Measurements from ENCODE around the gene NDUFA1.
"Not testable (repeated sequence)": the region's sequence is repeated elsewhere in the genome, so short reads cannot be mapped to it uniquely, and the experiment has no call there.

Gene NDUFA1

DNA sequence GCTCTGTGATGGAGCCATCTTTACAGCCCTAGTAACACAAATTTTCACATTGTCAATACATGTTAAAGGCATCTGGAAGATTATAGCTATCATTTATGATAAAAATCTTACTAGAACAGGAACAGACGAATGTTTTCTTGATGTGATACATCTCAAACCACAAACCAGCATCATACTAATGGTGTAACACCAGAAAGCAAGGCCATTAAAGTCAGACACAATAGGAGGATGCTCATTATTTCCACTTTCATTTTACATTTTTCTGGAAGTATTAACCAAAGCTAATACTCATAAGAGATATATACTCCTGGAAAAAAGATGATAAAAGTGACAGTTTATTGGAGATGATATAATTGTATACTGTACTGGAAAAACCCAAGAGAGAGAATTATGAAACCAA is 29.3 kb downstream of the NDUFA1 start:
- no peak for DNase-seq (ENCODE audit: low read depth)

DNA sequence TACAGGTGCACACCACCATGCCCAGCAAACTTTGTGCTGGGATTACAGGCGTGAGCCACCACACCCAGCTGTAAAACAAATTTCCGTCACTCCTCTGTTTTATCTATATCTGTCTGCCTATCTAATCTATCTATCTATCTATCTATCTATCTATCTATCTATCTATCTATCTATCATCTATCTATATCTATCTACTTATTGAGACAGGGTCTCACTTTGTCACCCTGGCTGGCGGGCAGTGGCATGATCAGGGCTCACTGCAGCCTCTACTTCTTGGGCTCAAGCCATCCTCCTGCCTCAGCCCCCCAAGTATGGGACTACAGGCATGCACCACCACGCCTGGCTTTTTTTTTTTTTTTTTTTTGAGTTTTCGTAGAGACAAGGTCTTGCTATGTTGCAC is 44.7 kb downstream of the NDUFA1 start:
- no peak for DNase-seq (ENCODE audit: low read depth)

DNA sequence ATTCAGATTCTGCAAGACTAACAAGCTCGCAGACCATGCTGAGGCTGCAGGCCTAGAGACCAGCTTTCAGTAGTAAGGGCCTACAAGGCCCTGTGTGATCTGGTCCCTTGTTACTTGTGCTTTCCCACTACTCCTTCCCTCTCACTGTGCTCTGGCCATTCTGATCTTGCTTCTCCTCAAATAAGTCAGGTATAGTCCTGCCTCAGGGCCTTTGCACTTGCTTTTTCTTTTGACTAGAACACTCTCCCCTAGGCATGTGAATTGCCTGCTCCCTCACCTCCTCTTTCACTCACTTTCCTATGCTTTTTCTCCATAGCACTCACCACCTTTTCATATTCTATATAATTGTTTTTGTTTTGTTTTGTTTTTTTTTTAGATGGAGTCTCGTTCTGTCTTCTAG is 46.2 kb downstream of the NDUFA1 start:
- DNase-seq (ENCODE audit: low read depth) = no peak

DNA sequence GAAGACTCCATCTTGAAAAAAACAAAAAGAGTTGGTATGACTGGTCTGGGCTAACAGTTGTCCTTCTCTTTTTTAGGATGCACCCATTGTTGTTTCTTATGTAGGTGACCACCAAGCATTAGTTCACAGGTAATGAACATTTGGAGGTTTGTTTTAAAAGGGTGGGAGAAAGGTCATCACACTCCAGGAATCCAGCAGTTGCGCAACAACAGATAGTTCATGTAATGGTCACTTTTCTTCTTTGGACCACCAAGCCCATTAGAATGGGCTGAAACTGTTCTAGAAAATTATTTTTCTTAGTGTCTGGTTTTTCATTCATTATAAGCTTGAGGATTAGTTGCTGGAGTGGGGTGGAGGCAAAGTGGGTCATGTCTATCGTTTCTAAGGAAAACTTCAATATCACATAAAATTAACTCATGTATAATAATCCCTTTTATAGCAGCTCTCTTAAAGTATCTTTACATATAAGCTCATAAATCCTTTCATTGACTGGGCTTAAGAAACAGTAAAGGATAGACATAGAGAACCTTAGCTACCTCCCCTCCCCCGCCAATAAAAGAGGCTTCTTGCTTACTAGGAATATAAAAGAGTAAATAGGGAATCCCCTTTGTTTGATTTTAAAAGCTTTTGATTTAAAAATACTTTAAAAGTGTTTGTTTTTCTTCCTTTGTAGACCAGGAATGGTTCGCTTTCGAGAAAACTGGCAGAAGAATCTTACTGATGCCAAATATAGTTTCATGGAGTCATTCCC is 48.4 kb downstream of the NDUFA1 start:
- no peak for DNase-seq (ENCODE audit: low read depth)

DNA sequence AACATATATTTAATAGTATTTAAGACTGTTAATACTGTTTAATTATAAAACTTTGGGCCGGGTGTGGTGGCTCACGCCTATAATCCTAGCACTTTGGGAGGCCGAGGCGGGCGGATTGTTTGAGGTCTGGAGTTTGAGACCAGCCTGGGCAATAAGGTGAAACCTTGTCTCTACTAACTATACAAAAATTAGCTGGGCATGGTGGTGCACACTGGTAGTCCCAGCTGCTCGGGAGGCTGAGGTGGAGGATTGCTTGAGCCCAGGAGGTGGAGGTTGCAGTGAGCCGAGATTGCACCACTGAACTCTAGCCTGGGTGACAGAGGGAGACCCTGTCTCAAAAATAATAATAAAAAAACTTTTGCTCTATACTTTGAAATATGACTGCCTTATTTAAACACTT is 50.8 kb downstream of the NDUFA1 start:
- not testable (repeated sequence) for DNase-seq (ENCODE audit: low read depth)
